ENCODE measurements around the gene MEX3D.

MEX3D gene

GRCh38 chr19:1568320-1569019 is at the start of gene MEX3D:
MEX3D (minus strand) TSS chr19:1568325; CDS start chr19:1568058, 267 bp downstream.
- DNase-seq = peak; percentile 69

DNA sequence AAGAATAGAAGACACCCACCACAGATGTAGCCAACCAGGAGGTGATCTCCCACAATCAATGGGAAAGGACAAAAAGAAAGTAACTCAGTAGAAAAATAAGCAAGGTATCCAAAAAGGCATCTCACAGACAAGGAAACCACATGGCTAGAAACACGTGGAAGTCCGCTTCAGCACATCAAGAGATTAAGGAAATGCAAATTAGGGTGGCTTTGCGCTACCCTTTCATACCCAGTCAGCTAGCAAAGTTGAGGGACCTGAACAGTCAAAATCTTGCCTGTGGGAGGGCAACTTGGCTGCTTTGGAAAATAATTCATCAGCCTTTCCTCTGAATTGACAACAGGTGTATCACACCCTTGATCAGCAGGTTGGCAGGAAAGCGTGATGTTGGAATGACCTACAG is 48.8 kb upstream of the MEX3D start:
- DNase-seq = no peak

DNA sequence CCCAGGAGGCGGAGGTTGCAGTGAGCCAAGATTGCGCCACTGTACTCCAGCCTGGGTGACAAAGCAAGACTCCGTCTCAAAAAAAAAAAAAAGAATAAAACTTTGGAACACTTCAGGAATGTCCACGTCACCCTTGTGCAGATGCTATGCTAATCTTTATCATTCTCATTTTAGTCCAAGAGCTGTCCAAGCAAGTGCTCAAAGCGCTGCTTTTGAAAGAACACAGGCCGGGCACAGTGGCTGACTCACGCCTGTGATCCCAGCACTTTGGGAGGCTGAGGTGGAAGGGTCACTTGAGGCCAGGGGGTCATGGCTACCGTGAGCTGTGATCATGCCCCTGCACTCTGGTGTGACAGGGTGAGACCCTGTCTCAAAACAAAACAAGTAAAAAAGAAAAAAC is 48.3 kb upstream of the MEX3D start:
- DNase-seq = no peak

GRCh38 chr19:1615156-1615765 is 47.1 kb upstream of the MEX3D start:
- no peak for DNase-seq

GRCh38 chr19:1613808-1614570 is 45.9 kb upstream of the MEX3D start:
- no peak for DNase-seq

DNA sequence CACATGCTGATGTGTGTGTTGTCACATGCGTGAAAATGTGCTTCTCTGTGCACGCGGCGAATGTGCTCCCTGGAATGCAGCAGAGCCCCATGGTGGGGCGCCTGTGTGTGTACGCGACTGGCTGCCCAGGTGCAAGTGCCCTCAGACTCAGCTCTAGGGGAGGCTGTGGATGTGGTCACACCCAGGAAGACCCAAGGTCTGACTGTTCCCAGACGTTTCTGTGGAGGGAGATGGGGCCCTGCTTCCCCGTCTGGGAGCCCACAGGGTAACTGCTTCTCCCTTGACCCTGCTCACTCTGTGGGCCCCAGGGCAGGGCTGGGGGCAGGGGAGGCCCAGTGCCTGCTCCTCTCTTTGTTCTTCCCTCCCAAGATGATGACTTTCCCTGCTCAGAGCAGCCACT is 45.0 kb upstream of the MEX3D start:
- no peak for DNase-seq

DNA sequence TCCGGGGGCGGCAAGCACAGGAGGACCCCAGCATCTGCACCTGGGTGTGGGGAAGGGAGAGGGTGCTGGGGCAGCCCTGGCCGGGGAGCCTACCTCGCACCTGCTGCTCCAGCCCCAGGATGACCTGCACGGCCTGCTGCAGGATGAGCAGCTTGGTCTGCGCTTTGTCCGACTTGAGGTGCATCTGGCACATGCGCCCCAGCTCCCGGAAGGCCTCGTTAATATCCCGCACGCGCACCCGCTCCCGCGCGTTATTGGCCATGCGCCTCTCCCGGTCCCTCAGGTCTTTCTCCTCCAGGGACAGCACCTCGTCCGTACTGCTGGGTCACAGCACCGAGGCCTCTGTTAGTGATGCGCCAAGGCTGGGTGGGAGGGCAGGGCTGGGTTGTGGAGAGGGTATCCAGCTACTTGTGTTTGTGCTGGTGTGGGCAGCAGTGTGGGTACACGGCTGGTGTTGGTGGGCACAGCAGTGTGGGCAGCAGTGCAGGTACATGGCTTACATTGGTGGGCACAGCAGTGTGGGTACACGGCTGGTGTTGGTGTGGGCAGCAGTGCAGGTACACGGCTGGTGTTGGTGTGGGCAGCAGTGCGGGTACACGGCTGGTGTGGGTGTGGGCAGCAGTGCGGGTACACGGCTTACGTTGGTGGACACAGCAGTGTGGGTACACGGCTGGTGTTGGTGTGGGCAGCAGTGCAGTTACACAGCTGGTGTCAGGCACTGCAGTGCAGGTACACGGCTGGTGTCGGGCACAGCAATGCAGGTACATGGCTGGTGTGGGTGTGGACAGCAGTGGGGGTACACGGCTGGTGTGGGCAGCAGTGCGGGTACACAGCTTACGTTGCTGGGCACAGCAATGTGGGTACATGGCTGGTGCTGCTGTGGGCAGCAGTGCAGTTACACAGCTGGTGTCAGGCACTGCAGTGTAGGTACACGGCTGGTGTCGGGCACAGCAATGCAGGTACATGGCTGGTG is 44.3 kb upstream of the MEX3D start:
- DNase-seq = no peak

- no peak for DNase-seq
These were observed 43.2 kb upstream of the MEX3D start for GRCh38 chr19:1611353-1611752.

DNA sequence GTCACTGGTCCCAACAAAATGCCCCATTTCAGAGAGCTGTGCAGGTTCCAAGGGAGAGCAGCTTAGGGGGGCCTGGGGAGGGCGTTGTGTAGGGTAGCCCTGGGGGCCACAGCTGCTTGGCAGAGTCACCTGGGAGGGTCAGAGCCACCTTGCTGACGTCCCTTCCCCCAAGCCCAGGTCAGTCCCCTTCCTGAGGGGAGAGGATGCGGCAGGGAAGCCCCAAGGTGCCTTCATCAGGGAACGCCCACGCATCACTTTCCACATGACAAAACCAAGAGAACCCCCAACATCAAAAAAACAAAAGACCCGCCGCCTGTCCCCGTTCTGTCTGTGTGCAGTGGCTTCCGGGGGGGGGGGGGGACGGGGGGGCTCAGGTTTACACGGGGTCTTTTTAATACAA is 42.5 kb upstream of the MEX3D start:
- no peak for DNase-seq

DNA sequence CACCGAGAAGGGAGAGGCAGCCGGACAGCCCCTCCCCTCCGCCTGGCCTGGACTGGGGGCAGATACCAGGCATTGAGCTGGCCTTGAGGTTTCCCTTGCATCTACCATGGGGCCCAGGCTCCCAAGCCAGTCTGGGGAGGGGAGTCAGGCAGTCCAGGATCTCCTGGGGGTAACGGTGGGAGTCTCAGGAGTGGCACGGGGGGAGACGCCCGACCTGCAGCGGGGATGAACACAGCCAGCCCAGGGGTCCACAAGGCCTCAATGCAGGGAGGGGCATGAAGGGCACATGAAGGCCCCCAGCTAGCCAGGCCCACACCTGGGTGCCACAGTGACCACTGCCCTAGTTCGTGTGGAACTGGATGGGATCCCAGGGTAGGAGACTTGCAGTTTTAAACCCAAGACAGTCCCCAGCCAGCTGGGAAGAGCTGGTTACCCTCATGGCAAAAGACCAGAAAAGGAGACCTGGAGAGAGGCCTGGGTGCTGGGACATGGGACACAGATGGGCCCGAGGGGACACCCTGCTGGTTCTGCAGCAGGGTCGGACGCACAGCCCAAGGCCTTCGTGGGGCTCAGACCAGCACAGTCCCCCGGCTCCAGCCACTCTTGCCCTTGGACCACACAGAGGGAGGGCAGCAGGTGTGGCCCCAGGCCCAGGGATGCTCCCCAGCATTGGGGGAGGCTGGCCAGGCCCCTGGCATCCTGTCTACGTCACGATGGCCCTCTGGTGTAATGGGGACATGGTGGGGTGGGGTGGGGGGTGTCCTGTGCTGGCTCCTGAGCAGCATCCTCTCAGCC is 41.8 kb upstream of the MEX3D start:
- no peak for DNase-seq

DNA sequence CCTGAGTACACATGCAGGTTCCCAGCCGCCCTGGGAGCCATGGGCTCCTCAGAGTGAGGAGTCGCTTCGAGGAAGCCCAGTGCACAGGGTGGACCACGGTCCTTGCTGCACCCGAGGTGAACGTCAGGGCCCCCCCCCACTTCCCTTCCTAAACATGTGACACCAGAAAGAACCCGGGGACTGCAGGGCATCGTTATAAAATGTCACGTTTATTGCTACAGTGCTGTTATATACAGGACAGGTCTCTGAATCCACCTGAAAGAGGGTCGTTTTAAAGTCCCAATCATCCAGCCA is 40.9 kb upstream of the MEX3D start:
- DNase-seq = no peak

GRCh38 chr19:1608359-1609102 is 40.4 kb upstream of the MEX3D start:
- no peak for DNase-seq

- DNase-seq = no peak
These were observed 38.1 kb upstream of the MEX3D start for GRCh38 chr19:1606138-1606651.

DNA sequence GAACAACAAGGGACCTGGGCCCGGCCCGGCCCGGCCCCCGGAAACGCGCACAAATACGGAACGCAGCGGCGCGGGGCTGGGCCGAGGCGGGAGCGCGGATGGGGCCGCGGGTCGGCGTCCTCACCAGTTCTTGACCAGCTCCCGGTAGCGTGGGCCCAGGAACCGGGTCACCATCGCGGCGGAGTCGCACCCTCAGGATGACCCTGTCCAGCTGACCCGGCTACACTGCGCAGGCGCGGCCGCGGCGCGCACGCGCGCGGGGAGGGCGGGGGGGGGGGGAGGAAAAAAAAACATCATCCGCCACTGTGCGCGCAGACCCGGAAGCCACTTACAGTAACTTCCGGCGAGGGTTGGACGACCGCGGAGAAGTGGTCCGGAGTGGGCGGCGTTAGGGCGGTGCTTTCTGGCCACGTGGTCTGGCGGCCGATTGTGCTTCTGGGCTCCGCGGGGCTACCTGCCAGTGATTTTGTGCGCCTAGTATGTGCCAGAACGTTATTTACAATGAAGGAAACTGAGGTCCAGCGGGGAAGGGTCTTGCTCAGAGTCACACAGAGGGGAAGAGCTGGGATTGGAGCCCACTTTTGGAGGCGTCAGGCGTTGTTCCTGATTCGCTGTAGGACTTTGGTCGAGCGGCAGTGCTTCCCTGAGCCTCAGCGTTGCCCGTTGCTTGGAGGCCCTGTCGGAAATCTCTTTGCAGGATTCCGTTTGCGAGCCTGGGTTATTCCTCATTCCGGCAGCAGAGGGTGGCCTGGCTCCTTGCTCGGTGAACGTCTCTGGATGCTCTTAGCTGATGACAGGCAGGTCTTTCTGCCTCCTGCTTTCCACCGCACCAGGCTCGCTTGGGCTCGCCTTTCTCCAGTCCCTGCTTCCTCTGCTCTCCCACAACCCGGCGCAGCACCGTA is 37.4 kb upstream of the MEX3D start, which contains the start of gene UQCR11:
Gene UQCR11, minus strand, starts transcription at position 227 of the 902 bp plus-strand sequence. Its CDS starts 53 bp downstream, at position 174.
- peak; percentile 91 for DNase-seq

DNA sequence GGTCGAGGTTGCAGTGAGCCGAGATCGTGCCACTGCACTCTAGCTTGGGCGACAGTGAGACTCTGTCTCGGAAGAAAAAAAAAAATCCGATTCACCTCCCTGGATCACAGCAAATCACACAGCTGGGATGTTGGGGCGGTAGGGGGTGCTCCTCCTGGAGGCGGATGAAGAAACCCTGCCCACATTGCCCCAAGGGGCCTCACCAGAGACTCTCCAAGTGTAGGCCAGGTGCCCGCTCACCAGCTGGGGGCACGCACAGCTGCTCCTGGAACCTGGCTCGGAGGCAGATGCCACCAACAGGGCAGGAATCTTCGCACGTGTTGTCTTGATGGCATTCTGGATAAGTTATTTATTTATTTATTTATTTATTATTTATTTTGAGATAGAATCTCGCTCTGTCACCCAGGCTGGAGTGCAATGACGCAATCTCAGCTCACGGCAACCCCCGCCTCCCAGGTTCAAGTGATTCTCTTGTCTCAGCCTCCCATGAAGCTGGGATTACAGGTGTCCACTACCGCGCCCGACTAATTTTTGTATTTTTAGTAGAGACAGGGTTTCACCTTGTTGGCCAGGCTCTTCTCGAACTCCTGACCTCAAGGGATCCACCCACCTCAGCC is 34.1 kb upstream of the MEX3D start:
- no peak for DNase-seq

DNA sequence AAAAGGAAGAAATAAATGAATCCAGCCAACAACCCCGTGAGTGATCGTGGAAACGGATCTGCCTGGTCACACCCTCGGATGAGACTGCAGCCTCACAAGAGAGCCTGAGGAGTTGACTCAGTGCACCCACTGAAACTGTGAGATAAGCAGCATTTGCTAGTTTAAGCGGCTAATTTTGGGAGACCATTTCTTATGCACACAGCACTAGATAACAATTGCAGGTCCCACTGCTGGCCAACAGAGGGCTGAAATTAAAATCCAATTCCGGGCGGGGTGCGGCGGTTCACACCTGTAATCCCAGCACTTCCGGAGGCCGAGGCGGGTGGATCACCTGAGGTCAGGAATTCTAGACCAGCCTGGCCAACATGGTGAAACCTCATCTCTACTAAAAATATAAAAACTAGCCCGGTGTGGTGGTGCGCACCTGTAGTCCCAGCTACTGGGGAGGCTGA is 33.5 kb upstream of the MEX3D start:
- no peak for DNase-seq

- DNase-seq = no peak
These were observed 31.3 kb upstream of the MEX3D start for GRCh38 chr19:1599460-1599846.

GRCh38 chr19:1598777-1599459 is 30.8 kb upstream of the MEX3D start:
- no peak for DNase-seq

GRCh38 chr19:1593501-1593772 is 25.3 kb upstream of the MEX3D start:
- no peak for DNase-seq

Data from NCI-H146 (cell line).